HG02885 (cell line): Measurements from ENCODE around the gene PLXNC1.

Experiments
- ATAC-seq: cut with Tn5 transposase; IDR thresholded peaks from one replicate; pipeline ENCODE4 v1.9.1; 2021; ENCODE audit warnings: mild to moderate bottlenecking; ENCODE audit not compliant: unreplicated experiment, poor library complexity

PLXNC1 gene

DNA sequence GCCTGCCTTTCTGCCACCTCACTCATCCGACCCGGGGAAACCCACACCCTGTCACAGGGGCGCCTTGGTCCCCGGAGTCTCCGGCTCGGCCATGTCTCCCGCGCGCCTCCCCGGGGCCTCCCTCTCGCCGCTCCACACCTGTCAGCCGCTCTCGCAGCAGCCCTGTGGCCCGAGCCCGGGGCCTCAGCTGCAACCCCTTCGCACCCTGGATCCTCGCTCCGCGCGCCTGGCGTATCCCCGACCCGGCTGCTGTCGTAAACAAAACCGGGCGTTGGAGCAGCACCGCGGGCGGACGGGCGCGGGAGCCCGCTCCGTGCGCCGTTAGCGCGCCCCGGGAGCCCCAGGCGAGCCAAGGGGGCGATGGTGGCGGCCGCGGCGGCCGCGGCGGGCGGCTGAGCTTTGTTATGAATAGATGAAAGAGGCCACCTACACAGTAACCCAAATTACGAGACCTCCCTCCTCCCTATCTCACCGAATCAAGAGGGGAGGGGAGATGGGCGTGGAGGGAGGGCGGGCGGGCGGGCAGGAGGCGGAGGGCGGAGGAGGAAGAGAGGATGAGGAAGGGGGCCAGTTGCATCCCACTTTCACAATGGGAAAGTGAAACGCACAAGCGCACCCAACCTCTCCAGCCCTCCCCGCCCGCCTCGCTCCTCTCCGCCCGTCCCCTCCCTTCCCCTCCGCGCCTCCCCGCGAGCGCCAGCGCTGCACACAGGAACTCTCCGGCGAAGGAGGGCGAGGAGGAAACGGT lies at the start of gene PLXNC1:
PLXNC1 (plus strand) TSS at position 587 of the 748 bp plus-strand sequence. CDS start 395 bp downstream, outside the sequence.
- peak; percentile 45 for ATAC-seq

DNA sequence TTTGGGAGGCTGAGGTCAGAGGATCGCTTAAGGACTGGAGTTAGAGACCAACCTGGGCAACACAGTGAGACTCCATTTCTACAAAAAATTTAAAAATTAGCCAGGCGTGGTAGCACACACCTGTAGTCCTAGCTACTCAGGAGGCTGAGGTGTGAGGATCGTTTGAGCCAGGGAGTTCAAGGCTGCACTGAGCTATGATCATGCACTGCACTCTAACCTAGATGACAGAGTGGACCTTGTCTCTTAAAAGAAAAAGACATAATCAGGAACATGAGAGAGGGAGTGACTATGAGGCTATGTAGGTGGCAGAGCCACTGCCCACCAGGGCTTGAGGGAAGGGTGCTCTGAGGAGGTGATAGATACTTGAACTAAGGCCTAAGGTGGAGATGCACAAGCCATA lies 49.2 kb upstream of the PLXNC1 start:
- ATAC-seq: no peak

DNA sequence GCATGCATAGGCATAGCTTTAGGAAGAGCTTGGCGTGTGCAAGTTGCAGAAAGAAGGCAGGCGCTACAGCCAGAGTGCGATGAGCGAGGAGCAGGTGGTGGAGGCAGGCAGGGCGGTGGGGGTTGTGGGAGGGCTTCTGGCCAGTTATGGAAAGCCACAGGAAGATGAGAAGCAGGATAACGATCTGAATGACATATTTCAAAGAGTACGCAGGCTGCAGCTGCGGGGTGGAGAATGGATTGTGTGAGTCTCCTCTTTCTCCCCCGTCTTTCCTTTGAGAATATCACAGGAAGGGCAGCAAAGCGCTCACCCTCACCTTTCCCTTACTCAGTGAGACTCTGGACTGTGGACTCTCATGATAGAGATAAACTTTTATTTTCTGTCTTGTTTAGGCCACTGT lies 48.7 kb upstream of the PLXNC1 start:
- ATAC-seq: no peak

DNA sequence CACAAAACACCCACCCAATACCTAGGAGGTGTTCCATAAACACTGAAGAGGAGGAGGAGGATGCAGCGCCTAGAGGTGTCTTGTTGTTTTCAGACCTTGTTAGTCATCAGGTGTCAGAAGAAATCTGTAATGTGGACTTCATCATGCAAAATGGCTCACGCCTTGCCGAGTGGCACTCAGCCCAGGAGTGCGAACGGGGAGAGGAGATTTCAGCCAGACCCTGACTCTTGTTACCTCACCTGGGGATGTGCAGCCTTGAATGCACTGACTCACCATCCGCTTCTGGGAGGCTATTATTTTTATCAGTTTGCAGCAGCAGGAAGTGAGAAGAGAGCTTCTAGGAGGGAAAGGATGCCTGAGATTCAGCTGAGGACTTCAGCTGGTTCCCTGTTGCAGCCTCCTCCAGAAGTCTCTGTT lies 48.2 kb upstream of the PLXNC1 start:
- ATAC-seq: no peak

DNA sequence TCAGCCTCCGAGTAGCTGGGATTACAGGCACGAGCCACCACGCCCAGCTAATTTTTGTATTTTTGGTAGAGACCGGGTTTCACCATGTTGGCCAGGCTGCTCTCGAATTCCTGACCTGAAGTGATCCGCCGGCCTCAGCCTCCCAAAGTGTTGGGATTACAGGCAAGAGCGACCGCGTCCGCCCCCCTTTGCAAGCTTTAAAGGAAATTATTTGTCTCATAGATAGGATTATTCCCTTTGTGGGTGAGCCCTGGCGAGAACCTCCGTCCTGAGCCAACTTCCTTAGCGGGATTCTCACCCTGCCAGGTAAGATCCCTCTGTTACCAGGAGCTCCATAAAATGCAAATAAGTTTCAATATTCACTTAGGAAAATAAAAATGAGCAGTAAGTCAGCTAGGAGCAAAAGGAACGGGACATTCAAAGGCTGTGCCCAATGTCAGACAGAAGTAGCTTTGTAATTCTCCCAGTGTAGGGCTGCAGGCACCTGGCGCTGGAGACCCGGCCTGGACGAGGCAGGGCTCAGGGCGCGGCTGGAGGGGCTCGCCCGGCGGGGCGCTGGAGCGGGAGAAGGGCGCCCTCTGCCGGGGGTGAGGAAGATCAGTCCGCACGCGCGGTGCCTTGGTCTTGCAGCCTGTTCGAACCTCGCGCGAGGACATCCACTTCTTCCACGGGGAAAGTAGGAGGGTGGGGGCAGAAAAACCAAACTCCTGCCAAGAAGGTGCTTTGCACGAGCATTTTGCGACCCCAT lies 47.2 kb upstream of the PLXNC1 start:
- peak; percentile 69 for ATAC-seq

DNA sequence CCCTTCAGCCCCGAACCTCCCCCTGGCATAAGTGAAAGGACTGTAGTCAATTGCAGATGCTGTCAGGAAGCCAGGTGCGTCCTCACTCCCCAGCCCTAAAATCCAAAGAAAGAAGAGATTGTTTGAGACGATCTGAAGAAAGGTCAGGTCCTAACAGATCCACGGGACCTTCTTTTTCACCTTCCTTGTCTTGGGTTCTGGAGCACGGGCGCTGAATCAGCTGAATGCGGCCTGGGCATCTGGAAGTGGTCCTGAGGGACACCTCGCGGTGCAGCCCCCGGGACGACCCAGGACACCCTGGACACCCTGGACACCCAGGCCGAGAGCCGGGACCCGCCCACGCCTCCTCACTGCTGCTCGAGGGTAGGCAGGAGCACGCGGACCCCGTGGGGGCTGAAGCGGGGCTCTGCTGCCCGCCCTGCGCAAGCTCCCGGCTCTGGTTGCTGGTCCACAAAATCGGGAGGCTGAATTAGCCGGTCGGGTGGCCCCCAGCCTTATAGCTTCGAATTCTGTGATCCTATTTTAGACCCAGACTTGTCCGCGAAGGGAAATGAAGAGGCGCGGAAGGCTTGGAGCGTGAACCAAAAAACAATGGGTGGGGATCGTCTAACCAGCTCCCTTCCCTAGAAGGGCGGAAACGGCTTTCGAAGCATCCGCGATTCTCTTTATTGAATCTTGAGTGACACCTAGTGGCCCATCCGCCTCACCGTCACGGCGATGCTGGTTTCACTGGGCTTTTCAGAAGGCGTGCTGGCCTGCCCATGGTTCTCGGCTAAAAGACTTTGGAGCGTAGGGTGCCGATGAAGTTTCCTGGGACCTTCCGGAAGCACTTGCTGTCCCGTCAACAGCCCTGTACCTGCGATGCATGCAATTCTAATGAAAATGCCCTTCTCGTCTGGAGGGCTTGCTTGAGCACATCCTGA lies 46.4 kb upstream of the PLXNC1 start:
- ATAC-seq: peak; percentile 92

DNA sequence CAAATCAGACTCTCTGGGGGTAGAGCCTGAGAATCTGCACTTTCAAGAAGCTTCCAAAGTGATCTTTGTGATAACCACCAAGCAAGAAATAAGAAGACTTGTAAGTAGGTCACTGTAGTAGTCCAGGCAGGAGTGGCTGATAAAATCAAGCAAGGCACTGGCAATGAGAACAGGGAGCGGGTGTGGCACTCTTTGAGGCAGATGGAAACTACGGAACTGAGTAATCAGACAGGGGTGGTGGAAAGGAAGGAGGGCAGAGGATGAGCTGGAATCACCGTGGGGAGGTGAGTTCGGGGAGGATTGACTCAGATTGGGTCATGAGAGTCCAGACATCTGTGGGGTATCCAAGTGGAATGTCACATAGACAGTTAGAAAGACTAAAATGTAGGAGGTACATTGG lies 44.4 kb upstream of the PLXNC1 start:
- no peak for ATAC-seq

DNA sequence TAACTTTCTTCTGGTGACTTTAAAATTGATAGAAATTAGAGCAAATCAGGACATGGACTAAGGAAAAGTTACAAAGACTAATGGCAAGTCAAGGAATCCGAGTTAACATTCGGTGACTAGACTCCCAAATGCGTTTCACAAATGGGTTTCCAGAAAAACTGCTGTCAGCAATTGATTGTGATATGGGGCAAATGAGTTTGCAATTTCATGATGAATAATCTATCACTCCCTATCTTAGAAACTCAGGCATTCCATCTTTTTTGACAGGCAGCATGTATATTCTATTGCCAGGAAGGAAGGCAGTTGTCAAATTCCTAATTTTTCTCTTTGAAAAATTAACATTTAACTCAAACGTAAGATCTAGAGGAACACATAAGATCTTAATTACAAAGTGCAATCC lies 40.5 kb upstream of the PLXNC1 start:
- ATAC-seq: no peak

DNA sequence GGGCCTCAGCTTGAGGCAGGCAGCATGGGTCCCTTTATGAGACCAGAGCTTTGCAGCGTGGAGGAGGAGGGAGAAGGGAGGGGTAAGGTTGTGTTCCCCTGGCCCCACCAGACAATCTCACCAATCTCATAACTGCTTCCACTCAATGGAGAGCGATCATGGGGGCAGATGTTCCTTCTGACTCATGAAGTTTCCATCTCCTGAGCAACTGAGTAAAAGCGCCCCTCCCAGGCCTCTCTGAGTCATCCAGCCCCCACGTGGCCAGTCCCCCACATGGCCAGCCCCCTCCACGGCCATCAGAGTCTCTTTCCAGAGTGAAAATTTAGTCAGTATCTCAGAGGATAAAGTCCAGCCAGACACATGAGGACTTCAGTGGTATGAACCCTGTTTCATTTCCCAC lies 39.2 kb upstream of the PLXNC1 start:
- ATAC-seq: peak; percentile 82

DNA sequence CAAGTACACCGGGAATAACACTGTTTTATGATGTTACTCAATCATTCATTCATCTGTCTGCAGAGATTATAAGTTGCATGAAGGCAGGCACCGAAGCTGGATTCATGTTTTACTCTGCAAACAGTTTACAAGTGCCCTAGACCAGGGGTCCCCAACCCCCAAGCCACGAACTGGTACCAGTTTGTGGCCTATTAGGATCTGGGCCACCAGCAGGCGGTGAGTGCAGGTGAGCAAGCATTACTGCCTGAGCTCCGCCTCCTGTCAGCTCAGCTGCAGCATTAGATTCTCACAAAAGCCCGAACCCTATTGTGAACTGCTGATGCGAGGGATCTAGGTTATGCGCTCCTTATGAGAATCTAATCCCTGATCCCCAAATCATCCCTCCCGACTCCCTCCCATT lies 38.1 kb upstream of the PLXNC1 start:
- no peak for ATAC-seq

DNA sequence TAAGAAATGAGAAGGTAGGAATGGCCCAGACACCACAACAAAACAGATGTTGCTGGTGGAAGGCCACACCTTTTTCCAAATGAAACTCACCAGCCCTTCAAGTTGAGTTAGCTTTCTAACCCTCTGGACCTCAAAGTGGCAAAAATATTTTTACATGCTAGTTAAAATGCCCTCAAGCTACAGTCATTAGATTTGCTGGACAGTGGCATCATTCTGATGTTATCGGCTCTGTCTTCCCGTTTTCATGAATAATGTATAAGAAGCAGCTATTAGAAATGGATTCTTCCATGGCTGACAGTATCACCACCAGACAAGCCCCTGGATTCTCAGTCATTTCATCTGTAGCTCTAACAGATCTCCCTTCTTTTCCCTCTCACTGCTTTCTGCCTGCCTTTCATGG lies 37.1 kb upstream of the PLXNC1 start:
- ATAC-seq: no peak

DNA sequence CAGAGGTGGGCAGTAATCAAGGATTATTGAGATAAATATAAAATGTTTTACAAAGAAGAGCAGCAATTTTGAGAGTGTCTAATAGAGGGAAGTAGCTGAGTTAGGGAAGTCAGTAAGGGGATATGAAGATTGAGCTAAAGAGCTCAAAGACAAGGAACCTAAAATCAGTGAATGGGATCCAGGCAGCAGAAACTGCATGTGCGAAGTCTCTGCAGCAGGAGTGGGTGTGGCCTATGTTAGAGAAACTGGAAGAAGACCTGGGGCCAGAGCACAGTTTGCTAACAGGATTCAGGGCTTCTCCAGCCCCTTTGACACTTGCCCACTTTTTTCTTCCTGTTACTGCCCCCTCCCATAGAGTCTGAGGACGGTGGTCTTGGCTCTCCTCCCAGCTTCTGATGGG lies 36.3 kb upstream of the PLXNC1 start:
- no peak for ATAC-seq

DNA sequence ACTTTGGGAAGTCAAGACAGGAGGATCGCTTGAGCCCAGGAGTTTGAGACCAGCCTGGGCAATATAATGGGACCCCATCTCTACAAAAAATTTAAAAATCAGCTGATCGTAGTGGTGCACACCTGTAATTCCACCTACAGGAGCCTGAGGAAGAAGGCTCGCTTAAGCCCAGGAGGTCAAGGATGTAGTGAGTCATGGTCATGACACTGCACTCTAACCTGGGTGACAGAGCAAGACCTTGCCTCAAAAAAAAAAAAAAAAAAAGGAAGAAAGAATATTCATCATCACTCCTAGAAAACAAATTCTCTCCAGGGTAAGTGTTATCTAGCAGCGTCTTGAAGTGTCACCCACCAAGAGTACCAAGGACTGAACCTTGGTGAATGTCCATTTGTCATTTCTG lies 34.2 kb upstream of the PLXNC1 start:
- no peak for ATAC-seq

DNA sequence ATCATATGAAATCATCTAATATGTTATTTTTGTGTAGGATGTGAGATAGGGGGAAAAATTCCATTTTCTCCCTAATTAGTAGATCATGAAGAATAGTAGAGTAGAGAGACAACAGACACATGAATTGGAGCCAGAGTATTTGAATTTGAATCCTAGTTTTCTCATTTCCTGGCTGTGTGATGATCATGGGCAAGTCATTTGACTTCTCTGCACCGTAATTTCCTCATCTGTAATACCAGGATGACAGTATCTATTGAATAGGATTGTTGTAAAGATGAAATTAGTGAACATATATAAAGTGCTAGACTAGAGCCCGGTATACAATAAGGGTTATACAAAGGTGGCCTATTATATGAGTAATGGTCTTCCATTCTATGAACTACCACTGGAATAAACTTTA lies 32.2 kb upstream of the PLXNC1 start:
- ATAC-seq: no peak

DNA sequence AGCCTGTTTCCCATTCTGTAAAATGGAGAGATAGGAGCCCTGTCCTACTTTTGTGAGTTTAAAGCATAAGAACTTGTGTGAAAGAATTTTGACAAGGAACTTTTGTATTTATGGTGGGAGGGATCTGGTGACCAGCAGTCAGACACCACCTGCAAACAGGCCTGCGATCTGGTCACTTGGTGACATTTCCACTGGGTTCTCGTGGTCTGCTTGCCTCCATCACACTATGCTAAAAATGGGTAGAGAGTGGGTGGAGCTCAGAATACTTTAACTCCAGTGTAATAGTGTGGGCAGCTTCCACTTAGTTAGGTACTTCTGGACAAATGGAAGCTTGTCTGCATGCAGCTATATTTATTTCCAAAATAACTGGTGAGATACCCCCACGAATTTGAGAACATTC lies 26.5 kb upstream of the PLXNC1 start:
- ATAC-seq: peak; percentile 43

DNA sequence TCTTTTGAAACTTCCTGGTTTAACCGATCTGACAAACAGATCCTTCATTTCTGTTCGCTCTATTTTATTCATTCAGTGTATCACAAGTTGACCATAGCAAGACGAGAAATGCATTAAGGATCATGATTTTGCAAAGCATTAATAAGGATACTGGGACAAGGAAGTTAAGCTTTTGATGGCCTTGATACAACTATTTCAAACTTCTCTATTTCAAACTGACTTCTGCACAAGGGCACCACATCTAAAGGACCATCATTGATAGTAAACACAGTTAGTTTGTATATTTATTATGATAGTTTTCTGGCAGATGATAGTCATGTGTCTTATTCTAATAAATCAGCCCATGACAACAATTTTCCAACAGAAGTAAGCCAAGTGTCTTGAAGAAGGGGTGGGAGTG lies 25.8 kb upstream of the PLXNC1 start:
- no peak for ATAC-seq

DNA sequence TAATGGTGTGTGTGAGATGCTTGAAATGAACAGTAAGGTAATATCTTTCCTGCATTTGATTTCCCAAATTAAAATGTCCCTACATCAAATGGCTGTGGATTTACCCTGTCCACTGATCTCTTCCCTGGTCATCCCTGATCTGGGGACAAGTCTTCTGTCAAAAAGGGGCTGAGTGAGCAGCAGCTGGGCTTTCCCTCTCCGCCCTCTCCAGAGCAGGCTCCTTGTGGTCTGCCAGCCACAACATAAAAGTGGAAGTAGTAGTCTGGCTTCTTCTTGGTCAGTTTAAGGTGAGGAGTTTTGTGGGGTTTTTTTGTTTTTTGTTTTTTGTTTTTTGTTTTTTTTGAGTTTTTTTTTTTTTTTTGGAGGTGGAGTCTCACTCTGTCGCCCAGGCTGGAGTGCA lies 25.2 kb upstream of the PLXNC1 start:
- no peak for ATAC-seq

DNA sequence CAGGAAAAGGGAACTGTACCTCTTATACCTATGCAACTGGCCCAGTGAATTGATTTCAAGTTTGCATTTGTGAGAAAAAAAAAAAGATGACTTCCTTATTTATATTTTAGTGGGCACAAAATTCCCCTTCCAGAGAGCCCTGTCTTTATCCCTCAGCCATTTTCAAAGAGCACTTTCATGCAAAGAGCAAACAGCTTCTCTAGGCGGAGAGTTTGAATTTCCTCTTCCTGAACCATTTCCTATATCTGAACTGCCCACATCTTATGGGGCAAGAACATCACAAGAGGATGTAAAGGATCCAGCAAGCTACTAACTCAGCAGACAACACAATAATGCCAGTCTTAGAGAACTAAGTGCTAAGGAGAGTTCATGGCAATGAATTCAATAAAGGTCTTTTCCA lies 22.3 kb upstream of the PLXNC1 start:
- ATAC-seq: no peak

DNA sequence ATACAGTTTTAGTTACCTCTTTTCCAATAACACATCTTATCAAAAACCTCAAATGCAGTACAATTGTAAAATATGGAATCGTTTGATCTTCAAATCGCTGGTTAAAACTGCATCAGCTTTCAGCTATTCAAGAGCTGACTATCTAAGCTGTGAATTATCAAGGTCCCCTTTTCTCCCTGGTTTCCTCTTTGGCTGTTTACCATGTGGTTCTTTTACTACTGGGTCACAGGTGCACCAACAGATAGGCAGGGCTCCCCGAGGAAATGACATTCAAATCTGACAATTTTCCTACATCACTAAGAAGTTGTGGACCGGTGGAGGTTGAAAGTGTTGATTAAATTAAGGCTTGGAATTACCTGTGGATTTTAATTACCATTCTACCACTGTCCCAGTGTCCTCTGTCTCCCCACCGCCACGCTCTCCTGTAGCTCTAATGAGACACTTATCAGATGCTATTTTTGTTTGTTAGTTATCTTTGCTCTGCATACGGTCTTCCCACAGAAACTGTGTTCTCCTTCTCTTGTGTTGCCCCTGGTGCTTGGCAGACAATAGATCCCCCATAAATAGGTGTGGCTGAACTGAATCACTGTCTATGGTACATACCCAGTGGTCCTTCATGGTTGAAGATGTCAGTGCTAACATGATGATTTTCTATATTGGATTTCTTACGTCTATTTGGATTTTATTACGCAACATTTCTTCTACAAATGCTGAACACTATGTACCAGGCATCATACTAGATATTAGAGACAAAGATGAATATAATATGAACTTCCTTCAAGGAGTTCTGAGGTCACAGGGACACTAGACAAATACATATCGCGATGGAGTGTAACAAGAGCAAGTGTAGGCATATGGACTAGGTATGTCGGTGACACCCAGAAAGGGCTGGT lies 20.9 kb upstream of the PLXNC1 start:
- ATAC-seq: no peak

DNA sequence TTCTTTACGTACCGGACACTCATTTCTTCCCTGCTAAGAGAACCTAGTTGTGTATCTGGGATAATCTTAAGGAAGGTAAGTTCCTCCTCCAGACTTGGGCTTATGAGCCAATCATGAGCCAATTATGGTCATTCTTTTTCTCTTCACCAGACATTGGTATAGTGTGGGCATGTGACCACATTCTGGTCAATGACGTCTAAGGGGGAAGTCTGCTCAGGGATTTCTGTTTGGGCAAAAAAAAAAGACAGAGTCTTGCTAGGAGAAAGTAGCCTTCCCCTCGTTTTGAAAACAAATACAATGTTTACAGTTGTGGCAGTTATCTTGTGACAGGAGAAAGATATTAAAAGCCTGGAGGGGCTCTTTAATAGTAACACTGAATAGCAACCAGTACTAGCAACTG lies 20.1 kb upstream of the PLXNC1 start:
- no peak for ATAC-seq
